ENCODE measurements around the gene FAM110D.

The FAM110D gene

DNA sequence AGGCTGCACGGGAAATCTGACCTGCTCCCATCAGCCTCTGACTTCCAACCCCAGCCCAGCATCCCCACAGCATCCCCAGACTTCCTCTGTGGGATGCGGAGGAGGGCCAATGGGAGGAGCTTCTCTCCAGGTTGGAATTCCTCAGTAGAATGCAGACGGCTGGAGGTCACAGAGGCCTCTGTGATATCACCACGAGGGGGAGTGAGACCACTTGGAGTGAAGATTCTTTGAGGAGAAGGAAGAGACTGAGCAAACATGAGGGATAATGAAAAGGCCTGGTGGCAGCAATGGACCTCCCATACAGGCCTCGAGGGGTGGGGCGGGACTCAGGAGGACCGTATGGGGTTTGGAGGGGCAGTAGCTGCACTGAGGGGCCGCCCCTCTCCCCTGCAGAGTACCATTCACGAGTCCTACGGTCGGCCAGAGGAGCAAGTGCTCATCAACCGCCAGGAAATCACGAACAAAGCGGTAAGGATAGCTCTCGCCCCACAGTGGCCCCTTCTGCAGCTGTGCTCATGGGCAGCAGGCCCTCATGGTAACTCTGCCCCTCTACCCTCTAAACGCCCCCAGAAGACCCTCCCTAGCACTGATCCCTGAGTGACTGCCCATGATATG lies 31.6 kb downstream of the FAM110D start, which contains the start of gene CATSPER4:
TSS of gene CATSPER4 (plus strand) at position 230 of the 615 bp plus-strand sequence. CDS start at position 256, 26 bp downstream.
- DNase-seq, result no peak

DNA sequence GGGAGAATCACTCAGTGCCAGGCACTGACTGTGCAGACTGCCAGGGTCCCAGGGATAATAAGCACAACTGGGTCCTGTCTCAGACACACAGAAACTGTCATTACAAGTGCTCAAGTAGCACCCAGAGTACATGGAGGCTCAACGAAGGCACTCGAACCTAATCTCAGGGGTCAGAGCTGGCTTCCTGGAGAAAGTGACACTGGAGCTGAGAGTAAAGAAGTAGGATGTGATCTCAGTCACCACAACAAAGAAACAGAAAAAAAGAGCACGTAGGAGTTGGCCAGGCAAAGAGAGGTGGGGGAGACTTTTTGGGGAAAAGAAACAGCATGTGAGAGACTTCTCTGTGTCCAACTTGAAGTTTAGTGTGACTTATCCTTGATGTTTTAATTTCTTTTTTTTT lies 32.9 kb downstream of the FAM110D start:
- no peak for DNase-seq

DNA sequence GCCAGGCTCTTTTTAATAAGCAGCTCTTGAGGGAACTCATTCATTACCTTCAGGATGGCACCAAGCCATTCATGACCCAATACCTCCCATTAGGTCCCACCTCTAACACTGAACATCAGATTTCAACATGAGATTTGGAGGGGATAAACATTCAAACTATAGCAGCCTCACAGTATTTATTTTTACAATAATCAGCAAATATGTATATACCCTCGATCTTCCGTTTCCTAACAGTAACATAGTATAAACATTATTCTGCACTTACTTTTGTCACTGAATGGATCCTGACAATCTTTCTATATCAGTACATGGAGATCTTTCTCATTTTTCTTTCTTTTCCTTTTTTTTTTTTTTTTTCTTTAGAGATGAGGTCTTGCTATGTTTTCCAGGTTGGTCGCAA lies 36.9 kb downstream of the FAM110D start:
- DNase-seq, result no peak

DNA sequence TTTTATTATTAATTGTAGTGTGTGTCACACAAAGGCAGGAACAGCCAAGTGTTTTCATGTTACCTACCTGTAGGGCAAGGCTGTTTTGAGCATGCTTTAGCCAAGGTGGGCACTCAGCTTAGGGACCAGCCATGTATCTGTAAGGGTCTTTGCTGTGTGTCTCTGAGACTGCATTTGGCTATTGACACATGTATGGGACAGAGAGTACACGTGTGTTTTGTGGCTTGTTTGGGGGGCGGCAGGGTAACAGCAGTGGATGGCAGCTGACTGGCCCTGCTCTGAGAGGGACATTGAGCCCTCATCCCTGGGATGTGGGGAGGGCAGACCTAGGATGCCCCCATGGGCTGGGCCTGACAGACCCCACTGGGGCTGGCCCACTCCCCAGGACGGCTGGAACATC lies 38.4 kb downstream of the FAM110D start:
- DNase-seq, result no peak

DNA sequence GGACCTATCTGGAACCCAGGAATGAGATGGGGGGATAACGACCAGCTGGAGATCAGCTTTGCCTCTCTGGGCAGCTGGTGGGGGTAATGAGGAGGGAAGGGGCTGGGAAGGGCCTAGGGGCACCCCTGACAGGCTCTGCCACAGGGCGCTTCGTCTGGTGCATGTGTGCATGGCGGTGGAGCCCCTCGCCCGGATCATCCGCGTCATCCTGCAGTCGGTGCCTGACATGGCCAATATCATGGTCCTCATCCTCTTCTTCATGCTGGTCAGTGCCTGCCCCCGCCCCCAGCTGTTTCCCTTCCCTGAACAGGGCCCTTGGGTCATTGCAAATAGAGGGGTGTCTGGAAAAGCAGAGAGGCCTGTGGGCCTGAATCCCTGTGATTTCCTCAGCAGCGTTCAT lies 38.9 kb downstream of the FAM110D start:
- DNase-seq, result no peak

DNA sequence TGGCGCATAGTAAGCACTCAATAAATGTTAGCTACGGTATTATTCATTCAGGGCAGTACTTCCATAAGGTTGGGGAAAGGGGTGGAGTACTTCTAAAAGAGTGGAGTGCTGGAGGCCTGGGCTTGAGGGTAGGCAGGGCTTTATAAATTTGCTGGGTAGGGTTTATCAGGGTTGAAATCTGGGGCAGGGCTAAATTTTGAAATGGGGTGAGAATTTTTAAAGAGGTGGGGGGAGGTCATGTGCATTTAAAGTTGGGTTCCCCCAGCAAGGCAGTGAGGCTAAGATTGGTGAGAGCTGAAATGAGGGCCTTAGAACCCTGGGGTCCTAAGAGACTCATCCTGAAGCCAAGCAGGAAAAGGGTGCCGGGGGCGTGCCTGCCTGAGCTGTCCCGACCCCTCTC lies 41.5 kb downstream of the FAM110D start:
- DNase-seq, result no peak

DNA sequence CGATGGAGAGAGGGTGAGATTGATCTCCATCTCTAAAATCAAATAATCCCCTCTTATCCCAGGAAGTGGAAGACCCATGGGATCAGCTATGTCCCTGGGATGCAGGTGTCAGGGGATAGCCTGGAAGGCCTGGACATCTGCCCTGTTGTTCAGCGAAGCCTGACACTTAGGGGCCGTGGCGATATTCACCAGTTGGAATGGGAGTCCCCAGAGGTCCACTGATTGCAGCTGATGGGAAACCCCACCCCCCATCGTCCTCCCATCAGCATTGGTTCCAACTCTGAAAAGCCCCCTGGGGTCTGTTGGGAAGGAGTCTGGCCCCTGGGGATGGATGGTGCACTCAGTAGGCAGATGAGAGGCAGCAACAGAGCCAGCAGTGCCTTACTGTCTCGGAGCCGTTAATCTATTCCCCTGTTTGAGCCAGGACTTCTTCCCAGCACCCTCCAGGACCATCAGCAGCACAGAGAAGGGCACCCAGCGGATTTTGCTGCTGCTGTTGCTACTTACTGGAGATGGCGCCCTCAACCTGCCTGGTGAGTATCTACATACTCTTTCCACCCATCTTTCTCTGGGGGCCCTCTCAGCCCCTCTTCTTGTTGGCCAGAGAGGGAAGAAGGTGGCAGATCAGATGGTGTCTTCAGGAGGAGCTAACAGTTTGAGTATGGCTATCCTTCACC lies 44.9 kb downstream of the FAM110D start:
- DNase-seq, result no peak

DNA sequence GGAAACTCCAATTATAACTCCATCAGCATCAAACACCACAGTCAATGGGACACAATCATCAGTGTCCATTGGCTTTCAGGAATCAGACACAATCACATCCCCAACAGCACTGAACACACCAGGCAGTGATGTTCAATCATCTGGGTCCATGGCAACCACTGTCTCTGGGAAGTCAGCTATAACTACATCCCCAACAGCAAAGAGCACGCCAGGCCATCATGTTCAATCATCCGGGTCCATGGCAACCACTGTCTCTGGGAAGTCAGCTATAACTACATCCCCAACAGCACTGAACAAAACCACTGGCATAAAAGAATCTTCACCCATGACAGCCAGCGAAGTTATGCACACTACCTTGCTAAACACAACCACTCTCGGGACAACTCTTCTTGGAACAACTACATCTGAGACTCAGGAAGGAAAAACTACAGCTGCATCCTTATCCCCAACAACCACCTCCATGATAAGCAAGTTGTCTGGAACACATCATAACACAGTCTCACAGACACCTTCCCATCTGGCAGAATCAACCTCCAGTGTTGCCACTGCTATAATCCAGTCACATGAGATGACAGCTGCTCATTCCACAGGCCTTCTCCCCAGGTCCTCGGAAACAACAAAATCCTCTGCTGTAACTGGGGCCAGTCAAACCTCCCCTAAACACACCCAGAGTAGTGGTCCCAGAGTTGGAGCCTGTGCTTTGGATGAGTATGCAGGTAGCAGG lies 51.4 kb downstream of the FAM110D start:
- no peak for DNase-seq

DNA sequence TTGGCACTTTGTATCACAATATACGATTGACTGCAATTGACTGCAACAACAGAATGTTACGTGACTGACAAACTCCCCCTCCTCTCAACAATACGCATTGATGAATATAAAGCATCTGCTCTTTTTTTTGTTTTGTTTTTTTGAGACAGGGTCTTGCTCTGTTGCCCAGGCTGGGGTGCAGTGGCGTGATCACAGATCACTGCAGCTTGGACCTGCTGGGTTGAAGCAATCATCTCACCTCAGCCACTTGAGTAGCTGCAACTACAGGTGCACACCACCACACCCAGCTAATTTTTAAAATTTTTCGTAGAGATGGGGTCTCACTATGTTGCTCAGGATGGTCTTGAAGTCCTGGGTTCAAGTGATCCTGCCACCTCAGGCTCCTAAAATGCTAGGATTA lies 53.8 kb downstream of the FAM110D start:
- DNase-seq, result no peak

DNA sequence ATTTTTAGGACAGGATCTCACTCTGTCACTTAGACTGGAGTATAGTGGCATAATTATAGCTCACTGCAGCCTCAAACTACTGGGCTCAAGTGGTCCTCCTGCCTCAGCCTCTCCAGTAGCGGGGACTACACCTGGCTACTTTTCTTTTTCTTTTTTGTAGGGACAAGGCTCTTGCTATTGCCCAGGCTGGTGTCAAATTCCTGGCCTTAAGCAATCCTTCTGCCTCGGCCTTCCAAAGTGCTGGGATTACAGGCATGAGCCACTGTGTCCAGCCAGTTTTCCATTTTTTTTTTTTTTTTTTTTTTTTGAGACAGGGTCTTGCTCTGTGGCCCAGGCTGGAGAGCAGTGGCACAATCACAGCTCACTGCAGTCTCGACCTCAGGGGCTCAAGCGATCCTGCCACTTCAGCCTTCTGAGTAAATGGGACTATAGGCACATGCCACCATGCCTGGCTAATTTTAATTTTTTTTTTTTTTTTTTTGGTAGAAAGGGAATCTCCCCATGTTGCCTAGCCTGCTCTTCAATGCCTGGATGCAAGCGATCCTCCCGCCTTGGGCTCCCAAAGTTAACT lies 54.5 kb downstream of the FAM110D start:
- peak; percentile 16 for DNase-seq

Measured in activated effector memory CD4-positive, alpha-beta T cell treated with anti-CD3 and anti-CD28 coated beads, Interleukin-2, amount 50 U/mL, for 16 hours (primary cell).